A549 (cell line): Measurements from ENCODE around the gene COBL. TPM values are rescaled to one million over a fixed set of nuclear protein-coding genes. Genes with fewer than 3 reads are reported as not detected.
A peak's percentile ranks its signal among the peaks of the same experiment; 100 is the strongest.

Source experiments
- ATAC-seq, 2 experiments: fragments of 200-7000 bp in 1 of 2; fragments of >200 bp in 1 of 2; cut with Nextera tagmentation in 1 of 2; cut with Tn5 transposase in 1 of 2; 3 replicates each; pipeline versions ENCODE4 v1.8.0 to v1.9.1; 2018 to 2020; ENCODE audit warnings: mild to moderate bottlenecking in 1 of 2, moderate library complexity in 1 of 2
- CTCF ChIA-PET: fragments of 300-600 bp; sonication (Branson Sonifier 250); formaldehyde crosslinking; extraction: SDS; loops from one replicate; lab custom pipeline; 2021; ENCODE audit warnings: antibody characterized with exemption, inconsistent platforms; lab: Yijun Ruan, JAX
- POLR2A ChIA-PET: fragments of 350-600 bp; formaldehyde crosslinking; extraction: SDS; loops from one replicate; lab custom pipeline; 2021; ENCODE audit warnings: antibody characterized with exemption, inconsistent platforms; lab: Yijun Ruan, JAX
- DNase-seq, 2 experiments: peaks; one replicate each; pipeline versions ENCODE4 v3.0.0 to v3.0.0-alpha.2; 2011 to 2016; ENCODE audit warnings: low read depth in 1 of 2, low spot score in 1 of 2
- FAIRE-seq: peaks from 2 replicates; lab custom pipeline; 2011; peaks lifted over from hg19 to GRCh38; lab: Jason Lieb, UNC
- H3K27ac ChIP-seq, 2 experiments: fragments of >200 bp; sonication (Bioruptor Twin); formaldehyde crosslinking; 3 replicates each; pipeline ENCODE4 v1.5.1; 2016 to 2017
- H3K4me1 ChIP-seq: fragments of >200 bp; sonication (Bioruptor Twin); formaldehyde crosslinking; 3 replicates; pipeline ENCODE4 v1.6.1; 2016
- H3K4me2 ChIP-seq: fragments of >200 bp; sonication (Bioruptor Twin); formaldehyde crosslinking; 3 replicates; pipeline ENCODE4 v1.6.1; 2016
- H3K4me3 ChIP-seq: fragments of >200 bp; sonication (Bioruptor Twin); formaldehyde crosslinking; 3 replicates; pipeline ENCODE4 v1.5.1; 2016
- H3K9me3 ChIP-seq: fragments of >200 bp; sonication (Bioruptor Twin); formaldehyde crosslinking; 3 replicates; pipeline ENCODE4 v1.6.1; 2016
- BCL3 ChIP-seq: fragments of >200 bp; sonication (Bioruptor Twin); formaldehyde crosslinking; IDR thresholded peaks from 3 replicates; pipeline ENCODE4 v1.6.1; 2016
- BHLHE40 ChIP-seq: IDR thresholded peaks from 2 replicates; pipeline ENCODE4 v1.6.1; 2012; ENCODE audit warnings: low read depth, low read length, inconsistent platforms
- CBX2 ChIP-seq: fragments of 200-600 bp; sonication (generic); IDR thresholded peaks from 2 replicates; pipeline ENCODE4 v1.6.1; 2016; ENCODE audit warnings: low read depth, mild to moderate bottlenecking, borderline replicate concordance
- FOXS1 ChIP-seq: fragments of 250-450 bp; sonication (Bioruptor Pico); IDR thresholded peaks from 2 replicates; pipeline ENCODE4 v1.5.0; 2020; ENCODE audit warnings: mild to moderate bottlenecking, moderate library complexity
- HDAC2 ChIP-seq: fragments of 200-600 bp; sonication (generic); IDR thresholded peaks from 2 replicates; pipeline ENCODE4 v1.6.1; 2016
- HMGXB4 ChIP-seq: fragments of 250-450 bp; sonication (Bioruptor Pico); IDR thresholded peaks from 2 replicates; pipeline ENCODE4 v1.5.0; 2021; ENCODE audit warnings: mild to moderate bottlenecking, moderate library complexity, borderline replicate concordance
- KDM1A ChIP-seq: fragments of 200-600 bp; sonication (generic); IDR thresholded peaks from 2 replicates; pipeline ENCODE4 v1.6.1; 2016; ENCODE audit warnings: low read depth, mild to moderate bottlenecking
- KDM5A ChIP-seq: fragments of 200-600 bp; sonication (generic); IDR thresholded peaks from 2 replicates; pipeline ENCODE4 v1.6.1; 2016; ENCODE audit warnings: antibody characterized with exemption, mild to moderate bottlenecking
- PBX3 ChIP-seq: IDR thresholded peaks from 2 replicates; pipeline ENCODE4 v1.6.1; 2012
- POLR2A ChIP-seq: IDR thresholded peaks from 2 replicates; pipeline ENCODE4 v1.6.1; 2012; ENCODE audit warnings: mild to moderate bottlenecking, low read length
- RAD21 ChIP-seq, 2 experiments: fragments of >200 bp in 1 of 2; sonication (Bioruptor Twin) in 1 of 2; formaldehyde crosslinking in 1 of 2; IDR thresholded peaks in 1 of 2; conservative IDR thresholded peaks in 1 of 2; 2 replicates in 1 of 2; 3 replicates in 1 of 2; pipeline ENCODE4 v1.6.1; 2012 to 2018; ENCODE audit warnings: inconsistent platforms in 1 of 2
- RARB ChIP-seq: fragments of 250-450 bp; sonication (Bioruptor Pico); IDR thresholded peaks from 2 replicates; pipeline ENCODE4 v1.8.0; 2021; ENCODE audit warnings: mild to moderate bottlenecking, moderate library complexity
- RFX5 ChIP-seq: fragments of 450-650 bp; IDR thresholded peaks from 2 replicates; pipeline ENCODE4 v1.7.1; 2014; ENCODE audit warnings: antibody characterized with exemption, mild to moderate bottlenecking, moderate library complexity
- RNF2 ChIP-seq: fragments of 200-600 bp; sonication (generic); IDR thresholded peaks from 2 replicates; pipeline ENCODE4 v1.6.1; 2016; ENCODE audit warnings: low read depth, mild to moderate bottlenecking, antibody characterized with exemption, moderate library complexity, borderline replicate concordance
- SMC3 ChIP-seq: fragments of >200 bp; sonication (Bioruptor Twin); formaldehyde crosslinking; IDR thresholded peaks from 3 replicates; pipeline ENCODE4 v1.6.1; 2018; ENCODE audit warnings: inconsistent platforms
- SREBF2 ChIP-seq: fragments of 450-650 bp; IDR thresholded peaks from 2 replicates; pipeline ENCODE4 v1.6.1; 2014; ENCODE audit warnings: mild to moderate bottlenecking, moderate library complexity
- TFCP2L1 ChIP-seq: fragments of 250-450 bp; sonication (Bioruptor Pico); IDR thresholded peaks from 2 replicates; pipeline ENCODE4 v1.5.0; 2021; ENCODE audit warnings: mild to moderate bottlenecking
- TP53 ChIP-seq: fragments of 250-450 bp; sonication (Bioruptor Pico); IDR thresholded peaks from 2 replicates; pipeline ENCODE4 v1.5.0; 2021; ENCODE audit warnings: mild to moderate bottlenecking, moderate library complexity
- USF2 ChIP-seq: fragments of 450-650 bp; IDR thresholded peaks from 2 replicates; pipeline ENCODE4 v1.6.1; 2014; ENCODE audit warnings: antibody characterized with exemption
- ZFP36 ChIP-seq: fragments of 450-650 bp; IDR thresholded peaks from 2 replicates; pipeline ENCODE4 v1.6.1; 2014; ENCODE audit warnings: borderline replicate concordance; ENCODE audit not compliant: partially characterized antibody
- ZNF302 ChIP-seq: fragments of 250-450 bp; sonication (Bioruptor Pico); IDR thresholded peaks from 2 replicates; pipeline ENCODE4 v1.9.0; 2021; ENCODE audit warnings: inconsistent platforms, mild to moderate bottlenecking, moderate library complexity
- ZSCAN20 ChIP-seq: fragments of 250-450 bp; sonication (Bioruptor Pico); IDR thresholded peaks from 2 replicates; pipeline ENCODE4 v1.8.0; 2022; ENCODE audit warnings: mild to moderate bottlenecking, moderate library complexity
- WGBS: methylation state at CpG from one replicate; pipeline ENCODE4 v1.1.6; 2017; ENCODE audit errors: missing lambda C conversion rate; 5-methylcytosine and 5-hydroxymethylcytosine counted together
- polyA plus RNA-seq, 4 experiments: library from polyadenylated mRNA; depleted of rRNA in 3 of 4; stranded (reverse); fragments of >200 nt; fragmentation: RNase III in 1 of 4; extraction: RNeasy Plus Mini Kit Qiagen cat#74134 plus additional on column Dnase treatment in 1 of 4; gene quantifications; 2 replicates in 3 of 4; 3 replicates in 1 of 4; pipeline ENCODE4 v1.2.3, GENCODE V29; 2011 to 2017

Gene COBL
- polyA plus RNA-seq, 2 of the 4 experiments (the other 2 are of a cell fraction): 1.5 to 7.4 TPM

GRCh38 chr7:51154201-51154600 is 162.4 kb downstream of the COBL start:
- no peak for FAIRE-seq
- 85% methylated on average over 4 of the region's 4 CpGs for WGBS
- no peak overlapping the region for H3K4me2 ChIP-seq
- no peaks in the 10 kb centered on the region for H3K4me1 ChIP-seq
- DNase-seq: no peak
- CTCF ChIA-PET: interaction anchor here (1.6 to 9.5 kb wide), 5 partner anchors 8 to 686 kb away, joined by 4 to 77 read pairs (median 19); no protein-coding TSS in a partner anchor
- H3K9me3 ChIP-seq: no peaks in the 10 kb centered on the region
- H3K4me3 ChIP-seq: no peak overlapping the region
- ATAC-seq: no peak
- H3K27ac ChIP-seq: no peak overlapping the region
- POLR2A ChIA-PET: no interaction called here
- TF ChIP-seq SMC3: no peak
- TF ChIP-seq KDM5A: no peak
- no peak for TF ChIP-seq SREBF2
- no peak for TF ChIP-seq TFCP2L1 (CRISPR knock-in tag)
- TF ChIP-seq ZFP36: no peak
- TF ChIP-seq HMGXB4 (CRISPR knock-in tag): no peak
- no peak for TF ChIP-seq ZSCAN20 (CRISPR knock-in tag)
- no peak for TF ChIP-seq CBX2
- no peak for TF ChIP-seq HDAC2
- TF ChIP-seq RNF2: no peak
- TF ChIP-seq, all 56 proteins: peak for 0

GRCh38 chr7:51152706-51153200 is 163.9 kb downstream of the COBL start:
- FAIRE-seq: peak; percentile 23
- ChIA-PET POLR2A (no interaction called here), CTCF (interaction anchor here (1.4 to 9.5 kb wide), 9 partner anchors 9 to 685 kb away, joined by 4 to 77 read pairs (median 5); no protein-coding TSS in a partner anchor)
- Histone ChIP-seq H3K4me3 (no peak overlapping the region), H3K4me2 (no peak overlapping the region), H3K4me1 (no peaks in the 10 kb centered on the region), H3K9me3 (no peaks in the 10 kb centered on the region; the same call in 1 of the 3 replicates), H3K27ac (no peak overlapping the region)
- DNase-seq: no peak
- ATAC-seq: no peak
- 61% methylated on average over 4 of the region's 4 CpGs for WGBS
- TF ChIP-seq RAD21 (conservative IDR thresholded peaks at IDR 0.05 in 1 of 2, IDR thresholded peaks at IDR 0.05 in 1 of 2) (no peak), RARB (no peak), KDM1A (no peak), BHLHE40 (no peak), RNF2 (no peak), CBX2 (no peak)

- no peak for DNase-seq
- FAIRE-seq: no peak
- Histone ChIP-seq H3K9me3 (peaks cover 7% of the 10 kb centered on the region), H3K4me2 (no peak overlapping the region), H3K27ac (no peak overlapping the region), H3K4me3 (no peak overlapping the region), H3K4me1 (no peaks in the 10 kb centered on the region)
- ChIA-PET POLR2A (no interaction called here), CTCF (interaction anchor here (0.8 to 9.5 kb wide), 6 partner anchors 10 to 684 kb away, joined by 3 to 77 read pairs (median 7); no protein-coding TSS in a partner anchor)
- WGBS: 45% methylated on average over 3 of the region's 3 CpGs
- TF ChIP-seq BCL3 (no peak), FOXS1 (CRISPR knock-in tag) (no peak), ZFP36 (no peak), PBX3 (no peak), RAD21 (conservative IDR thresholded peaks at IDR 0.05 in 1 of 2, IDR thresholded peaks at IDR 0.05 in 1 of 2) (no peak), POLR2A (no peak), TP53 (CRISPR knock-in tag) (no peak), USF2 (no peak), RFX5 (no peak), ZNF302 (CRISPR knock-in tag) (no peak)
- ATAC-seq: no peak
These were observed 165.2 kb downstream of the COBL start for GRCh38 chr7:51151455-51151854.
